ENCODE results near the gene SRCAP.

GRCh38 chr16:30748634-30749445, 49.9 kb downstream of the SRCAP start:
- TF ChIP-seq CTCF (IDR thresholded peaks at IDR 0.05; ENCODE audit: low read length) (no peak), EZH2 (IDR thresholded peaks at IDR 0.05; ENCODE audit: borderline replicate concordance, low read length) (no peak)

All from OCI-LY1 (cell line).